Spleen (tissue), 11 donors: Measurements from ENCODE around the gene BLVRB. TPM values are rescaled to one million over a fixed set of nuclear protein-coding genes. Genes with fewer than 3 reads are reported as not detected.
"Not testable (repeated sequence)": the region's sequence is repeated elsewhere in the genome, so short reads cannot be mapped to it uniquely, and the experiment has no call there.

Source experiments
- DNase-seq: peaks from one replicate; pipeline ENCODE4 v3.0.0-alpha.2; 2020
- H3K27ac ChIP-seq, 8 donors: fragments of 200-600 bp; sonication (generic) in 7 of 8; 1 replicate in 4 of 8; 2 replicates in 4 of 8; pipeline versions ENCODE4 v1.5.0 to v1.8.0; 2016 to 2021; ENCODE audit warnings: inconsistent platforms in 4 of 8, mild to moderate bottlenecking in 4 of 8, moderate library complexity in 1 of 8
- H3K27me3 ChIP-seq, 7 donors: fragments of 200-600 bp; sonication (generic) in 6 of 7; replicated peaks in 1 of 7; 1 replicate in 4 of 7; 2 replicates in 3 of 7; pipeline versions ENCODE4 v1.5.0 to v1.8.0; 2016 to 2021; ENCODE audit warnings: inconsistent platforms in 3 of 7, mild to moderate bottlenecking in 1 of 7
- H3K36me3 ChIP-seq, 6 donors: fragments of 200-600 bp; sonication (generic) in 5 of 6; 1 replicate in 4 of 6; 2 replicates in 2 of 6; pipeline versions ENCODE4 v1.5.0 to v1.8.0; 2016 to 2021; ENCODE audit warnings: inconsistent platforms in 2 of 6
- H3K4me1 ChIP-seq, 6 donors: fragments of 200-600 bp; sonication (generic) in 5 of 6; 1 replicate in 3 of 6; 2 replicates in 3 of 6; pipeline versions ENCODE4 v1.5.0 to v1.8.0; 2016 to 2021; ENCODE audit warnings: inconsistent platforms in 3 of 6
- H3K4me3 ChIP-seq, 8 donors: fragments of 200-600 bp; sonication (generic) in 7 of 8; 1 replicate in 4 of 8; 2 replicates in 4 of 8; pipeline versions ENCODE4 v1.5.0 to v1.8.0; 2016 to 2021; ENCODE audit warnings: inconsistent platforms in 4 of 8, mild to moderate bottlenecking in 4 of 8, moderate library complexity in 2 of 8
- H3K9me3 ChIP-seq, 8 donors: fragments of 200-600 bp; sonication (generic) in 7 of 8; 1 replicate in 4 of 8; 2 replicates in 4 of 8; pipeline versions ENCODE4 v1.5.0 to v1.8.0; 2016 to 2021; ENCODE audit warnings: inconsistent platforms in 4 of 8
- CTCF ChIP-seq, 11 experiments: fragments of 200-600 bp in 7 of 11; fragments of 450-650 bp in 4 of 11; sonication (generic) in 4 of 11; IDR thresholded peaks in 8 of 11; conservative IDR thresholded peaks in 3 of 11; 1 replicate in 7 of 11; 2 replicates in 4 of 11; pipeline versions ENCODE4 v1.4.0 to v1.8.0; 2016 to 2021; ENCODE audit warnings: antibody characterized with exemption in 11 of 11, inconsistent platforms in 4 of 11, mild to moderate bottlenecking in 1 of 11
- POLR2A ChIP-seq, 3 donors: fragments of 450-650 bp; IDR thresholded peaks; one replicate each; pipeline ENCODE4 v1.5.1; 2017; ENCODE audit warnings: antibody characterized with exemption in 3 of 3, mild to moderate bottlenecking in 1 of 3
- POLR2AphosphoS5 ChIP-seq, 3 donors: sonication (generic); formaldehyde crosslinking; IDR thresholded peaks; one replicate each; pipeline ENCODE4 v1.5.1; 2017; ENCODE audit warnings: antibody characterized with exemption in 3 of 3
- WGBS, 5 donors: extraction: QIAGEN DNeasy Blood & Tissue Kit in 3 of 5; methylation state at CpG; one replicate each; pipeline versions ENCODE4 v1.1.5 to v1.1.7; 2013 to 2018; 5-methylcytosine and 5-hydroxymethylcytosine counted together
- intact Hi-C: fragments of 100-400 bp; cut with DNase I; formaldehyde crosslinking; loops from one replicate; pipeline ENCODE4 v1.15.0; 2023; ENCODE audit warnings: low total_unique reads
- polyA plus RNA-seq, 3 donors: library from polyadenylated mRNA; stranded (reverse); fragments of 200-250 nt; gene quantifications; one replicate each; pipeline ENCODE4 v1.2.1, GENCODE V29; 2013
- total RNA-seq, 7 donors: library from RNA; depleted of rRNA in 3 of 7; stranded (reverse); fragments of >200 nt in 3 of 7; fragmentation: NEBNext Ultra II Directional in 4 of 7; extraction: Animal tissue kit (Norgen Biotek cat#: 25700) in 4 of 7; gene quantifications; one replicate each; pipeline versions ENCODE4 v1.1.0 to v1.2.1, GENCODE V29; 2016 to 2021
- donor health status: healthy with polysubstance abuse.
- donor health status: DM: no; HTN: no; CAD: no; lungs with moderate emphysema.
- donor health status: DM: no; HTN: no; CAD: no.
- donor health status: Bipolar disorder and iron deficiency.
- donor health status: healthy.
- donor health status: DM: no; HTN: no; CAD: no.
- donor health status: DM: yes; HTN: yes; CAD: no.

Gene BLVRB
- total and polyA plus RNA-seq, 10 donors: 90.6 to 243 (median 178) TPM

DNA sequence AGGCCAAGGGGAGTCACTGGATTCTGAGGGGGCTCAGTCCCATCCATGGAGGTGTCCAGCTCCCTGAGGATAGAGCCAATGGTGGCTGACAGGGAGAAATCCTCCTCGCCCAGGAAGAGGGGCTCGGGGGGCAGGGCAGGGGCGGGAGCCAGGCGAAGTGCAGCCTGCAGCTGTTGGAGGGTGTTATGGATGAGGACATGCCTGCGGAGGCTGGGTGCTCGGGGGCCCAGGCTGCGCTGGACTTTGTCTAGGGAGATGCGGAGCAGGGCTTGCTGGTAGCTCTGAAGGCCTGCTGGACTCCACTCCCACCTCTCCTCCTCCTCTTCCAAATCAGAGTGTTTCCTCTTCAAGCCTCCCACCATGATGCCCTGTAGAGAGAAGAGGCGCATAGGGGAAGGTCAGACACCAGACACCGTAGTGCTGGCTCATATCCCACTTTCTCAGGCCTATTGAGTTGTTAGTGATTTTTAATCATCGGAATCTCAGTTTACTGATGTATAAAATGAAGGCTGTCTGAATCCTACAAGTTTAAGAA is 23.8 kb downstream of the BLVRB start:
- H3K27me3 ChIP-seq: no peaks in the 10 kb centered on the region
- DNase-seq: peak; percentile 84
- 80 to 92% (median 91%) methylated on average over 11 of the region's 11 CpGs for WGBS, 5 donors
- peak overlapping the region in 7 of 8 donors; percentile 92 to 99 (median 97) for H3K27ac ChIP-seq
- no peak for TF ChIP-seq POLR2A (IDR thresholded peaks at IDR 0.05)
- no peak for TF ChIP-seq CTCF (IDR thresholded peaks at IDR 0.05 in 8 of 11, conservative IDR thresholded peaks at IDR 0.05 in 3 of 11)
- no peak for TF ChIP-seq POLR2AphosphoS5 (IDR thresholded peaks at IDR 0.05)
- intact Hi-C loops: loop anchor here (10.0 kb wide), 1 partner anchor 133 kb away; the partner anchor contains the start of gene SHKBP1
- H3K36me3 ChIP-seq: peaks cover 0 to 34% (median 22%) of the 10 kb centered on the region in 6 donors
- H3K4me1 ChIP-seq: peaks cover 17 to 50% (median 27%) of the 10 kb centered on the region in 6 donors
- peak overlapping the region in 2 of 8 donors; percentile 85 to 95 for H3K4me3 ChIP-seq
- H3K9me3 ChIP-seq: no peaks in the 10 kb centered on the region

GRCh38 chr19:40438284-40438683 is 27.3 kb downstream of the BLVRB start:
- Histone ChIP-seq H3K9me3 (no peaks in the 10 kb centered on the region), H3K27me3 (no peaks in the 10 kb centered on the region), H3K4me1 (peaks cover 15 to 68% (median 42%) of the 10 kb centered on the region in 6 donors), H3K4me3 (no peak overlapping the region), H3K27ac (no peak overlapping the region), H3K36me3 (peaks cover 0 to 31% (median 22%) of the 10 kb centered on the region in 6 donors)
- no peak for TF ChIP-seq POLR2A (IDR thresholded peaks at IDR 0.05)
- no peak for TF ChIP-seq POLR2AphosphoS5 (IDR thresholded peaks at IDR 0.05)
- TF ChIP-seq CTCF (IDR thresholded peaks at IDR 0.05 in 8 of 11, conservative IDR thresholded peaks at IDR 0.05 in 3 of 11): no peak
- intact Hi-C loops: no loop called here
- 83 to 99% (median 97%) methylated on average over 3 of the region's 3 CpGs for WGBS, 5 donors
- no peak for DNase-seq

DNA sequence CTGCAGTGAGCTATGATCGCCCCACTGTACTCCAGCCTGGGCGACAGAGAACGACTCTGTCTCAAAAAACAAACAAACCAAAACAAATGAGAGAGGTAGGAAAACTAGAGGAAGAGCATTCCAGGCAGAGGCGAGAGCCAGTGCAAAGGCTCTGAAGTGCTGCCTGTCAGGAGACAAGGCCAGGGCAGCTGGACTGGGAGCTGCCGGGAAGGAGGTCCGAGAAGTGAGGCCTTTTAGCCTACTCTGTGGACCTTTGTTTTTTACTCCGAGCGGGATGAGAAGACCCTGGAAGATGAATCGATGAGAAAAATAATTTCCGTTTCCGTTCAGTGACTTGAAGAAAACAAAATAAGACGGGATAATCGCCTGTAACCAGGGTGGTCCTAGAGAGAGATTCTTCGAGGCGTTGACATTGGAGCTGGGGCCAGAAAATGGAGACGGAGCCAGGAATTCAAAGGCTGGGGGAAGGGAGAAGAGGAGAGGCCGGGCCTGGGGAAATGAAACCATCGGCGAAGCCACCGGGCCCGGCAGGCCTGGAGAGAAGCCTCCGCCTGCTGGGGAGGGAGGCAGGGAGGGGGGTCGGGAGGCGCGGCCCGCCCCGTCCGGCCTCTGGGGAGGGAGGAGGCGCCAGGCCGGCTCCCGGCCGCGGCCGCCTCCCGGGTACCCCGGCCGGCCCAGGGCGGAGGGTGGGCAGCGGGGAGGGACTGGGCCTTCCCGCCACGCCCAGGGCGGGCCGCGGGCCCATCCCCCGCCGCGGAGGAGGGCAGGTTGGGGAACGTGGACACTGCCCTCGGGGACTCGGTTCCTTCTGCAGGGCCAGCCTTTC is 31.9 kb downstream of the BLVRB start:
- peak in 1 of 11 experiments; percentile 22 for TF ChIP-seq CTCF (IDR thresholded peaks at IDR 0.05 in 8 of 11, conservative IDR thresholded peaks at IDR 0.05 in 3 of 11)
- peak; percentile 70 to 81 (median 79) for TF ChIP-seq POLR2AphosphoS5 (IDR thresholded peaks at IDR 0.05)
- TF ChIP-seq POLR2A (IDR thresholded peaks at IDR 0.05): peak in 1 of 3 donors; percentile 2
- intact Hi-C loops: no loop called here
- Histone ChIP-seq H3K36me3 (no peaks in the 10 kb centered on the region), H3K9me3 (no peaks in the 10 kb centered on the region), H3K4me3 (peak overlapping the region; percentile 9 to 67 (median 36)), H3K4me1 (peaks cover 6 to 47% (median 35%) of the 10 kb centered on the region in 6 donors), H3K27me3 (no peaks in the 10 kb centered on the region), H3K27ac (peak overlapping the region; percentile 88 to 94 (median 92))
- DNase-seq: peak; percentile 96
- WGBS, 5 donors: 4 to 8% (median 5%) methylated on average over 34 to 50 of the region's 50 CpGs

DNA sequence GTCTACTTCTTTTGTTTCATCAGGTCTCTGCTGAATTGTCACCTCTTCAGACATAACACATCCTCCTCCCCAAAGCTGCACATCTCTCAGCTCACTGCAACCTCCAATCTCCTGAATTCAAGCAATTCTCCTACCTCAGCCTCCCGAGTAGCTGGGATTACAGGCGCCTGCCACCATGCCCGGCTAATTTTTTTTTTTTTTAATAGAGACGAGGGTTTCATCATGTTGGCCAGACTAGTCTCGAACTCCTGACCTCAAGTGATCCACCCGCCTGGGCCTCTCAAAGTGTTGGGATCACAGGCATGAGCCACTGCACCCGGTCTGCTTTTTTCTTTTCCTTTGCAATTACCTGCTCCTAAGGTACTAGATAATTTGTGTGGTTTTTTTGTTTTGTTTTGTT is 32.8 kb downstream of the BLVRB start:
- intact Hi-C loops, DNase-seq, H3K9me3 ChIP-seq, H3K36me3 ChIP-seq, H3K27me3 ChIP-seq: not testable (repeated sequence)
- Histone ChIP-seq H3K4me3 (peak overlapping the region in 6 of 8 donors; percentile 34 to 67 (median 38)), H3K27ac (peak overlapping the region; percentile 88 to 94 (median 92)), H3K4me1 (peaks cover 6 to 47% (median 35%) of the 10 kb centered on the region in 6 donors)
- 43 to 68% (median 63%) methylated on average over 7 of the region's 7 CpGs for WGBS, 5 donors
